ENCODE results near the gene EPHB2.

DNA sequence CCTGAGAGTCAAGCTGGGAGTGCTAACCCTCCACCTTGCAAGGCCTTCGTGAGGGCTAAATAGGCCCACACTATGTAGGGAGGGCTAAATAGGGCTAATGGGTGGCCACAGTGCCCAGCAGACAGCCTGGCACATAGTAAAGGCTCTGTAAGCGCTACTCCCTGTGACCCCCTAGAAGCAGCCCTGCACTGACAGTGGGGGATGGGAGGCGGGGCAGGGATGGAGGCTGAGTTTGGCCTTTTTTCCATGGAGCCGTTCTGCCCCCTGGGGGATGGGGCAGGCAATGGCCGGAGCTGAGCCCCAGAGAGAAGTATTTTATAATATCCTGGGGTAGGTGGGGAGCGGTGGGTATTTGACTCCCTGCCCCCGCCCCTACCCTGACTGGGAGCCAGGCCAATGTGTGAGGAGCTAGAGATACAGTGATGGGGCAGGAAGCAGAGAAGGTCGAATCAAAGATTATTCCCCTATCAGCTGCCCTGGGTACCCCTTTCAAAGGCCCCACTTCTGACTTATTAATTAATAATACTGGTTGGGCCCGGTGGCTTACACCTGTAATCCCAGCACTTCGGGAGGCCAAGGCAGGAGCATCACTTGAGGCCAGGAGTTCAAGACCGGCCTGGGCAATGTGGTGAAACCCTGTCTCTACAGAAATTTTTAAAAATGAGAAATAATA lies 219.7 kb downstream of the EPHB2 start:
- TF ChIP-seq EP300 (IDR thresholded peaks at IDR 0.05) (no peak), POLR2A (IDR thresholded peaks at IDR 0.05) (no peak)
